GM12878 (cell line): ENCODE results near the gene ATOSB. TPM values are rescaled to one million over a fixed set of nuclear protein-coding genes. Genes with fewer than 3 reads are reported as not detected.

Source experiments
- BCL11A ChIP-seq: IDR thresholded peaks from 2 replicates; pipeline ENCODE4 v1.6.1; 2011; ENCODE audit warnings: low read depth, low read length
- BRCA1 ChIP-seq: IDR thresholded peaks from 2 replicates; pipeline ENCODE4 v1.6.1; 2011; ENCODE audit warnings: low read depth, low read length, improper control_type of control experiment
- CHD2 ChIP-seq: IDR thresholded peaks from 2 replicates; pipeline ENCODE4 v1.6.1; 2011; ENCODE audit warnings: low read depth, low read length, improper control_type of control experiment, borderline replicate concordance
- HDAC2 ChIP-seq: fragments of 200-600 bp; sonication (generic); IDR thresholded peaks from 2 replicates; pipeline ENCODE4 v1.6.1; 2017
- IKZF2 ChIP-seq, 2 experiments: fragments of 450-650 bp; IDR thresholded peaks; 2 replicates each; pipeline ENCODE4 v1.6.1; 2017; ENCODE audit warnings: mild to moderate bottlenecking in 2 of 2, moderate library complexity in 2 of 2
- NFYB ChIP-seq: IDR thresholded peaks from 2 replicates; pipeline ENCODE4 v1.6.1; 2011; ENCODE audit warnings: low read depth, mild to moderate bottlenecking, low read length, improper control_type of control experiment, moderate library complexity; ENCODE audit not compliant: insufficient read depth
- PKNOX1 ChIP-seq: fragments of 450-650 bp; IDR thresholded peaks from 2 replicates; pipeline ENCODE4 v1.6.1; 2016; ENCODE audit warnings: mild to moderate bottlenecking
- POLR2AphosphoS2 ChIP-seq: IDR thresholded peaks from 2 replicates; pipeline ENCODE4 v1.6.1; 2011; ENCODE audit warnings: low read depth, mild to moderate bottlenecking, low read length, improper control_type of control experiment, moderate library complexity
- SIN3A ChIP-seq: IDR thresholded peaks from 2 replicates; pipeline ENCODE4 v1.6.1; 2012; ENCODE audit warnings: low read depth, low read length, improper control_type of control experiment
- SRF ChIP-seq, 2 experiments: IDR thresholded peaks; 2 replicates each; pipeline ENCODE4 v1.6.1; 2011; ENCODE audit warnings: low read depth in 2 of 2, low read length in 2 of 2, mild to moderate bottlenecking in 1 of 2, moderate library complexity in 1 of 2
- YBX1 ChIP-seq: fragments of 450-650 bp; IDR thresholded peaks from 2 replicates; pipeline ENCODE4 v1.6.1; 2016; ENCODE audit warnings: antibody characterized with exemption
- ZBTB4 ChIP-seq: fragments of 450-650 bp; formaldehyde crosslinking; IDR thresholded peaks from 2 replicates; pipeline ENCODE4 v1.4.0; 2022; ENCODE audit warnings: mild to moderate bottlenecking, moderate library complexity
- ZNF622 ChIP-seq: fragments of 450-650 bp; IDR thresholded peaks from 2 replicates; pipeline ENCODE4 v1.6.1; 2017; ENCODE audit warnings: mild to moderate bottlenecking, inconsistent platforms
- polyA plus RNA-seq, 11 experiments: library from polyadenylated mRNA; depleted of rRNA in 4 of 11; unstranded in 6 of 11; stranded (reverse) in 5 of 11; fragments of >200 nt; fragmentation: Nextera tagmentation in 4 of 11; fragmentation: Illumina TruSeq in 1 of 11; extraction: Ambion mirVana in 4 of 11; extraction: Trizol in 1 of 11; gene quantifications; 1 replicate in 1 of 11; 2 replicates in 10 of 11; pipeline versions ENCODE4 v1.2.1 to v1.2.3, GENCODE V29; 2011 to 2016; ENCODE audit warnings: inconsistent platforms in 2 of 11, missing spikeins in 2 of 11, low read depth in 1 of 11
- total RNA-seq, 4 experiments: library from RNA; depleted of rRNA in 3 of 4; stranded (reverse); fragments of >200 nt in 3 of 4; fragmentation: Illumina TruSeq in 1 of 4; extraction: Trizol in 1 of 4; gene quantifications; 2 replicates each; pipeline versions ENCODE4 v1.2.1 to v1.2.3, GENCODE V29; 2013 to 2021
- TF ChIP-seq, protein P1 (sequence below): IDR thresholded peaks from 2 replicates; pipeline ENCODE4 v1.6.1; 2012; ENCODE audit warnings: low read depth, low read length, improper control_type of control experiment
- TF ChIP-seq, protein P2 (sequence below): fragments of 450-650 bp; IDR thresholded peaks from 2 replicates; pipeline ENCODE4 v1.6.1; 2017; ENCODE audit warnings: low read depth, mild to moderate bottlenecking, moderate library complexity
- TF ChIP-seq, protein P3 (sequence below): fragments of 450-650 bp; formaldehyde crosslinking; IDR thresholded peaks from 2 replicates; pipeline ENCODE4 v1.4.0; 2020; ENCODE audit warnings: mild to moderate bottlenecking, moderate library complexity
- TF ChIP-seq, protein P4 (sequence below): IDR thresholded peaks from 2 replicates; pipeline ENCODE4 v1.6.1; 2012; ENCODE audit warnings: low read length, inconsistent platforms

The ATOSB gene
- total and polyA plus RNA-seq, 10 of the 15 experiments (the other 5 are each of a cell fraction or from before 2014, with no cell fraction given): 0.60 to 5.4 (median 2.5) TPM

- TF ChIP-seq BCL11A (no peak), POLR2AphosphoS2 (no peak), ZNF622 (no peak), ZBTB4 (no peak), HDAC2 (no peak), IKZF2 (IDR thresholded peaks at IDR 0.05) (peak; percentile 41 to 58; a peak in 2 of 4 replicates), SIN3A (peak; percentile 40), PKNOX1 (peak; percentile 89), CHD2 (no peak; the same call in 1 of the 2 replicates), NFYB (peak; percentile 69), BRCA1 (no peak), SRF (IDR thresholded peaks at IDR 0.05; ENCODE audit: low read depth in 2 of 2, low read length in 2 of 2) (no peak), YBX1 (no peak)
- TF ChIP-seq, protein P1, sequence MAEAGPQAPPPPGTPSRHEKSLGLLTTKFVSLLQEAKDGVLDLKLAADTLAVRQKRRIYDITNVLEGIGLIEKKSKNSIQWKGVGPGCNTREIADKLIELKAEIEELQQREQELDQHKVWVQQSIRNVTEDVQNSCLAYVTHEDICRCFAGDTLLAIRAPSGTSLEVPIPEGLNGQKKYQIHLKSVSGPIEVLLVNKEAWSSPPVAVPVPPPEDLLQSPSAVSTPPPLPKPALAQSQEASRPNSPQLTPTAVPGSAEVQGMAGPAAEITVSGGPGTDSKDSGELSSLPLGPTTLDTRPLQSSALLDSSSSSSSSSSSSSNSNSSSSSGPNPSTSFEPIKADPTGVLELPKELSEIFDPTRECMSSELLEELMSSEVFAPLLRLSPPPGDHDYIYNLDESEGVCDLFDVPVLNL: no peak
- TF ChIP-seq, protein P2, sequence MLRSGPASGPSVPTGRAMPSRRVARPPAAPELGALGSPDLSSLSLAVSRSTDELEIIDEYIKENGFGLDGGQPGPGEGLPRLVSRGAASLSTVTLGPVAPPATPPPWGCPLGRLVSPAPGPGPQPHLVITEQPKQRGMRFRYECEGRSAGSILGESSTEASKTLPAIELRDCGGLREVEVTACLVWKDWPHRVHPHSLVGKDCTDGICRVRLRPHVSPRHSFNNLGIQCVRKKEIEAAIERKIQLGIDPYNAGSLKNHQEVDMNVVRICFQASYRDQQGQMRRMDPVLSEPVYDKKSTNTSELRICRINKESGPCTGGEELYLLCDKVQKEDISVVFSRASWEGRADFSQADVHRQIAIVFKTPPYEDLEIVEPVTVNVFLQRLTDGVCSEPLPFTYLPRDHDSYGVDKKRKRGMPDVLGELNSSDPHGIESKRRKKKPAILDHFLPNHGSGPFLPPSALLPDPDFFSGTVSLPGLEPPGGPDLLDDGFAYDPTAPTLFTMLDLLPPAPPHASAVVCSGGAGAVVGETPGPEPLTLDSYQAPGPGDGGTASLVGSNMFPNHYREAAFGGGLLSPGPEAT: no peak
- TF ChIP-seq, protein P3, sequence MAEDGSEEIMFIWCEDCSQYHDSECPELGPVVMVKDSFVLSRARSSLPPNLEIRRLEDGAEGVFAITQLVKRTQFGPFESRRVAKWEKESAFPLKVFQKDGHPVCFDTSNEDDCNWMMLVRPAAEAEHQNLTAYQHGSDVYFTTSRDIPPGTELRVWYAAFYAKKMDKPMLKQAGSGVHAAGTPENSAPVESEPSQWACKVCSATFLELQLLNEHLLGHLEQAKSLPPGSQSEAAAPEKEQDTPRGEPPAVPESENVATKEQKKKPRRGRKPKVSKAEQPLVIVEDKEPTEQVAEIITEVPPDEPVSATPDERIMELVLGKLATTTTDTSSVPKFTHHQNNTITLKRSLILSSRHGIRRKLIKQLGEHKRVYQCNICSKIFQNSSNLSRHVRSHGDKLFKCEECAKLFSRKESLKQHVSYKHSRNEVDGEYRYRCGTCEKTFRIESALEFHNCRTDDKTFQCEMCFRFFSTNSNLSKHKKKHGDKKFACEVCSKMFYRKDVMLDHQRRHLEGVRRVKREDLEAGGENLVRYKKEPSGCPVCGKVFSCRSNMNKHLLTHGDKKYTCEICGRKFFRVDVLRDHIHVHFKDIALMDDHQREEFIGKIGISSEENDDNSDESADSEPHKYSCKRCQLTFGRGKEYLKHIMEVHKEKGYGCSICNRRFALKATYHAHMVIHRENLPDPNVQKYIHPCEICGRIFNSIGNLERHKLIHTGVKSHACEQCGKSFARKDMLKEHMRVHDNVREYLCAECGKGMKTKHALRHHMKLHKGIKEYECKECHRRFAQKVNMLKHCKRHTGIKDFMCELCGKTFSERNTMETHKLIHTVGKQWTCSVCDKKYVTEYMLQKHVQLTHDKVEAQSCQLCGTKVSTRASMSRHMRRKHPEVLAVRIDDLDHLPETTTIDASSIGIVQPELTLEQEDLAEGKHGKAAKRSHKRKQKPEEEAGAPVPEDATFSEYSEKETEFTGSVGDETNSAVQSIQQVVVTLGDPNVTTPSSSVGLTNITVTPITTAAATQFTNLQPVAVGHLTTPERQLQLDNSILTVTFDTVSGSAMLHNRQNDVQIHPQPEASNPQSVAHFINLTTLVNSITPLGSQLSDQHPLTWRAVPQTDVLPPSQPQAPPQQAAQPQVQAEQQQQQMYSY (CRISPR knock-in tag): no peak
- TF ChIP-seq, protein P4, sequence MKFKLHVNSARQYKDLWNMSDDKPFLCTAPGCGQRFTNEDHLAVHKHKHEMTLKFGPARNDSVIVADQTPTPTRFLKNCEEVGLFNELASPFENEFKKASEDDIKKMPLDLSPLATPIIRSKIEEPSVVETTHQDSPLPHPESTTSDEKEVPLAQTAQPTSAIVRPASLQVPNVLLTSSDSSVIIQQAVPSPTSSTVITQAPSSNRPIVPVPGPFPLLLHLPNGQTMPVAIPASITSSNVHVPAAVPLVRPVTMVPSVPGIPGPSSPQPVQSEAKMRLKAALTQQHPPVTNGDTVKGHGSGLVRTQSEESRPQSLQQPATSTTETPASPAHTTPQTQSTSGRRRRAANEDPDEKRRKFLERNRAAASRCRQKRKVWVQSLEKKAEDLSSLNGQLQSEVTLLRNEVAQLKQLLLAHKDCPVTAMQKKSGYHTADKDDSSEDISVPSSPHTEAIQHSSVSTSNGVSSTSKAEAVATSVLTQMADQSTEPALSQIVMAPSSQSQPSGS: no peak
Measured at GRCh38 chr9:35115680-35116538, at the start of gene ATOSB (continued).
